Stimulated activated CD8-positive, alpha-beta memory T cell treated with anti-CD3 and anti-CD28 coated beads, Interleukin-7, amount 100 ng/mL, for 48 hours (primary cell): Measurements from ENCODE around the gene WDR76.

Source experiments
- DNase-seq, 2 donors: peaks; one replicate each; pipeline ENCODE4 v3.0.0-alpha.2; 2020; ENCODE audit warnings: low read depth in 1 of 2; ENCODE audit errors: extremely low read depth in 1 of 2

The WDR76 gene

DNA sequence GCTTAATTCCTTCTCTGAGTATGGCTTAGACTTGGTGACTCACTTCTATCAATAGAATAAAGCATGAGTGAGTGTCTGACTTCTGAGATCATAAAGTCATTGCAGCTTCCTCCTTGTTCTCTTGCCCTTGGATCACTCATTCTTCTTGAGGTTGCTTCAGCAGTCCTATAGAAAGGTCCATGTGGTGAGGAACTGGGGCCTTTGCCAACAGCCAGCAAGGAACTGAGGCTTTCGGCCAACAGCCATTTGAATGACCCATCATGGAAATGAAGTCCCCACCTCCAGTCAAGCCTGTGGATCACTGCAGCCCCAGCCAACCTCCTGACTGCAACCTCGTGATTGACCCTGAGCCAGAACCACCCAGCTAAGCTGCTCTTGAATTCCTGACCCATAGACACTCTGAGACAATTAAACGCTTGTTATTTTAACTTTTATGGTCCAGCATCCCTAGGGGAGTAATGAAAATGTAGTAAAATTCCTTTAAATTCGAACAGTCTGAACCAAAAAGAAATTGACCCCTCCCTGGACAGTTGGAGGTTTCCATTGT lies 84.5 kb downstream of the WDR76 start:
- no peak for DNase-seq

DNA sequence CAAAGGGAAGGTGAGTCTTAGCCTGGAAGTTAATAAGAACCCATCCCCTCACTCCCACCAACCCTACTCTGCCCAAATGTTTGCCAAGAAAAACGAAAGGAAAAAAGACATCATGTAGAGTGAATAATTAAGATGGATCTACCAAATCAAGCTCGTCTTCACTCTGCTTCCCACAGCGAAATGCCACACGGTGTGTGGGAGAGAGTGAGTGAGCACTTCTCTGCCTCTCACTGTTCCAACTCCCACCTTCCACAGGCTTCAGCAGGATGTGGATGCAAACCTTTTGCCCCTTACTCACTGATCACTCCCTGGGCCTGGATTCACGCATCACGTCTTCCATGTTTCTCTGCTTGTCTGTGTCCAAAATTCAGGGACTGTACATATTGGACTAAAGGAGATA lies 85.4 kb downstream of the WDR76 start:
- DNase-seq: no peak

GRCh38 chr15:43913026-43913780 lies 86.4 kb downstream of the WDR76 start:
- no peak for DNase-seq

DNA sequence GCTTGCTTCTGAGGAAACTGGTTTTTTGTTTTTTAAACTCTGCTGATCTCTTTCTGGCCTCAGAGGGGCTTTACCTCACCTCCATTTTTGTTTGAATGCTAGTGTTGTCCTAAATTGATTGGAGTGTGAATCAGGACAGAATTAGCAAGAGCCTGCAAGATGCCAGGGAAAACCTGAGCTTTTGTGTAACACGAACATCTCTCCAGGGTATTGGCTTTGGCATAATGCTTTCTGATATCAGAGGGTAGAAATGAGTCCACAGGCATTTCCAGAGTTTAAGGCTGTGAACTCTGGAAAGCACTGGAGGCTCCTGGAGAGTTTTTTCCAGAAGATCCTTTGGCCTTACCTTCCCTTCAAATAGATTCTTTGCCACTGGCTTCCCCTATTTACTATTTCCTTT lies 87.1 kb downstream of the WDR76 start:
- DNase-seq: no peak

DNA sequence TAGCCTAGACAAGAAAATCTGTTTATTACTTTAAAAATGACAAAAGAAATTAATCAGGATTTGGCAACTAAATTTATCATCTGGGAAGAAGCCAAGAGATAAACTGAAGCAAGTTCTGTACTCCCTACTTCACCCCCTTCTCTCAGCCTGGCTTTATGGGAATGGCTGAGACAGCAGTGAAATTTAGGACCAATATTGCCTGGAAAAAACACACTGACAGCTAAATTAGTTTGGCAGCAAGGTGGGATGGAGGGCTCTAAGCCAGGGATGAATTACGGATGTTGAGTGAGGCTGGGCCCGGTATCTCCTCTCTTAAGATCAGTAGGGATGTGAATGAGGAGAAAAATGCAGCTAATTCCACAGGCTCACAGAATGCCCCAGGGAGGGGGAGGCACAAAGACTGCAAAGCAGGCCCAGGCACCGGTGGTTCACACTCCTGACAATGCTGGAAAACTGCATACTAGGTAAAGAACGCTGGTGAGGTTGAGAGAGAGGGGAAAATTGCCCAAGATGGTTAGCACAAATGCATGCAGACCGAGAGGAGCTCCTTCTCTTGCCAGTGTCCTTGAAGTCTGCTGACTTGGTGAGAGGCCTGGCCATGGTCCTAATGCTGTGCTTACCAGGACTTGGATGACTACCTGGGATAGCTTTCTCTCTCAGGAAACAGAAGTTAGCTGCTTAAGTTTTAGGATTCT lies 89.0 kb downstream of the WDR76 start:
- no peak for DNase-seq

DNA sequence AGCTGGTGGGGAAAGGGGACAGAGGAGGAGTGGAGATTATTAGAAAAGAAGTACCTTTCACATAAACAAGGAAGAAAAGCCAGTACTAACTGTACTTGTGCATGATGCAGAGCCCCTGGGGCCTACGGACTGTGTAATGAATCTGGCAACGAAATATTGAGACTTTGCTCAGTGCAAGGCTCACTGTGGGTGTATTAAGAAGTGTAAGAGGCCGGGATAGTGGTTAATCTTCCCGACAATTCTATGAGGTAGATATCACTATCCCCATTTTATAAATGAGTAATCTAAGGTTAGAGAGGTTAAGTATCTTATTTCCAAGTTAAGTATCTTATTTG lies 89.5 kb downstream of the WDR76 start:
- no peak for DNase-seq
